Fibroblast of skin of abdomen (primary cell): ENCODE results near the gene A1CF.
"Not testable (repeated sequence)": the region's sequence is repeated elsewhere in the genome, so short reads cannot be mapped to it uniquely, and the experiment has no call there.

Experiments used
- DNase-seq: peaks from one replicate; pipeline ENCODE4 v3.0.0-alpha.2; 2013

The A1CF gene

GRCh38 chr10:50788951-50789945, 96.2 kb downstream of the A1CF start:
- DNase-seq: peak; percentile 44

- not testable (repeated sequence) for DNase-seq
Observed at GRCh38 chr10:50787962-50788361, 97.5 kb downstream of the A1CF start.

GRCh38 chr10:50782017-50782416, 103.4 kb downstream of the A1CF start:
- DNase-seq: not testable (repeated sequence)

- DNase-seq: peak; percentile 14
Observed at GRCh38 chr10:50780036-50780435, 105.4 kb downstream of the A1CF start.

GRCh38 chr10:50774868-50775267, 110.6 kb downstream of the A1CF start:
- not testable (repeated sequence) for DNase-seq

DNA sequence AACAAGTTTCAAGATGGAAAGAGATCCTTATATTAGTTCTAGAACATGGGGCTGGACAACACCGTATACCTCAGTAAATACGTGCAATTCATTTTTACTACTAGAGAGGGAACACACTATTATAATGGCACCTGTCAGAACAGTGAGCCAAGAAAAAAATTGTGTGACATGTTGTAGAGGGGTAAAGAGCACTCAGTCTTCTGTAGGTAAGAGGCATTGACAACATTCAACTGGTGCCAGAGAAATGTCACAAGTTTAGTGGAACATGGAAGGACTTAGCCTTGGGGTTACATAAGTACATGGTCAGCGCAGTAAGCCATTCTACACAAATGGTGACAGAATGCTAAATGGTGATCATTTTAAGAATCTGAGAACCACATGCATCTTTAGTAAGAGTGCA, 113.4 kb downstream of the A1CF start:
- DNase-seq: not testable (repeated sequence)

- peak; percentile 82 for DNase-seq
Observed at GRCh38 chr10:50766774-50767513, 118.5 kb downstream of the A1CF start.
